ENCODE data around the gene GLT8D2.

GLT8D2 gene

GRCh38 chr12:104049903-104050356 is at the start of gene GLT8D2:
Gene GLT8D2 (minus strand): TSS chr12:104050187. CDS start chr12:104019648, 30,539 bp downstream.
- no peak for DNase-seq

- no peak for DNase-seq
These were observed 48.0 kb upstream of the GLT8D2 start for GRCh38 chr12:104097954-104098353.

GRCh38 chr12:104095289-104095688 is 45.3 kb upstream of the GLT8D2 start:
- no peak for DNase-seq

- no peak for DNase-seq
These were observed 44.3 kb upstream of the GLT8D2 start for GRCh38 chr12:104094284-104094683.

- no peak for DNase-seq
These were observed 41.1 kb upstream of the GLT8D2 start for GRCh38 chr12:104091136-104091535.

- no peak for DNase-seq
These were observed 40.7 kb upstream of the GLT8D2 start for GRCh38 chr12:104090685-104091084.

- no peak for DNase-seq
These were observed 33.9 kb upstream of the GLT8D2 start for GRCh38 chr12:104083769-104084475.

GRCh38 chr12:104080764-104081163 is 30.8 kb upstream of the GLT8D2 start:
- no peak for DNase-seq

- no peak for DNase-seq
These were observed 29.0 kb upstream of the GLT8D2 start for GRCh38 chr12:104079024-104079423.

GRCh38 chr12:104073699-104074098 is 23.7 kb upstream of the GLT8D2 start:
- no peak for DNase-seq

- DNase-seq, result no peak
These were observed 22.1 kb upstream of the GLT8D2 start for GRCh38 chr12:104072099-104072498.

- DNase-seq, result no peak
These were observed 14.9 kb upstream of the GLT8D2 start for GRCh38 chr12:104064842-104065427.

- peak; percentile 97 for DNase-seq
These were observed 14.2 kb upstream of the GLT8D2 start, which contains the start of gene HCFC2 for GRCh38 chr12:104064031-104064841. Gene HCFC2 (plus strand): TSS chr12:104064531. CDS start chr12:104064561, 30 bp downstream.

- DNase-seq, result no peak
These were observed 13.7 kb upstream of the GLT8D2 start for GRCh38 chr12:104063712-104064030.

GRCh38 chr12:104060791-104061190 is 10.8 kb upstream of the GLT8D2 start:
- DNase-seq, result no peak

GRCh38 chr12:104059963-104060362 is 10.0 kb upstream of the GLT8D2 start:
- DNase-seq, result no peak

- no peak for DNase-seq
These were observed 8.8 kb upstream of the GLT8D2 start for GRCh38 chr12:104058802-104059201.

GRCh38 chr12:104057771-104058197 is 7.8 kb upstream of the GLT8D2 start:
- DNase-seq, result no peak

GRCh38 chr12:104056419-104056972 is 6.5 kb upstream of the GLT8D2 start:
- DNase-seq, result no peak

GRCh38 chr12:104055686-104056388 is 5.8 kb upstream of the GLT8D2 start:
- DNase-seq, result no peak

- DNase-seq, result no peak
These were observed 4.8 kb upstream of the GLT8D2 start for GRCh38 chr12:104054681-104055346.

GRCh38 chr12:104050436-104050835 is 449 bp upstream of the GLT8D2 start:
- no peak for DNase-seq

Measured in 8988T (cell line).